Gastrocnemius medialis (tissue), 4 donors: ENCODE data around the gene ADRM1.

Experiments used
- CTCF ChIP-seq, 5 experiments: fragments of 450-650 bp in 3 of 5; fragments of 200-600 bp in 2 of 5; sonication (generic) in 2 of 5; IDR thresholded peaks in 4 of 5; conservative IDR thresholded peaks in 1 of 5; 1 replicate in 4 of 5; 2 replicates in 1 of 5; pipeline ENCODE4 v1.5.1; 2016 to 2019; ENCODE audit warnings: antibody characterized with exemption in 5 of 5, mild to moderate bottlenecking in 3 of 5, moderate library complexity in 3 of 5
- POLR2A ChIP-seq, 2 donors: fragments of 450-650 bp; IDR thresholded peaks; one replicate each; pipeline ENCODE4 v1.6.1; 2017; ENCODE audit warnings: antibody characterized with exemption in 2 of 2, mild to moderate bottlenecking in 2 of 2, moderate library complexity in 2 of 2

GRCh38 chr20:62273416-62273815 lies 29.4 kb upstream of the ADRM1 start:
- TF ChIP-seq POLR2A (IDR thresholded peaks at IDR 0.05): no peak
- TF ChIP-seq CTCF (IDR thresholded peaks at IDR 0.05 in 4 of 5, conservative IDR thresholded peaks at IDR 0.05 in 1 of 5): no peak
